Smooth muscle cell (in vitro differentiated cells): ENCODE results near the gene SIVA1. TPM values are rescaled to one million over a fixed set of nuclear protein-coding genes. Genes with fewer than 3 reads are reported as not detected.
A peak's percentile ranks its signal among the peaks of the same experiment; 100 is the strongest.

Source experiments
- DNase-seq: peaks from one replicate; lab custom pipeline; 2025; ENCODE audit not compliant: unreplicated experiment; lab: John Stamatoyannopoulos, UW
- H2AFZ ChIP-seq: fragments of 200-600 bp; sonication (generic); 2 replicates; pipeline ENCODE4 v1.6.0; 2016; ENCODE audit warnings: antibody characterized with exemption, low read depth, mild to moderate bottlenecking
- H3F3A ChIP-seq: fragments of 200-600 bp; sonication (generic); 2 replicates; pipeline ENCODE4 v1.6.0; 2017; ENCODE audit warnings: antibody characterized with exemption, low read depth
- H3K27ac ChIP-seq: fragments of 200-600 bp; sonication (generic); 2 replicates; pipeline ENCODE4 v1.5.1; 2016; ENCODE audit warnings: low read depth, mild to moderate bottlenecking
- H3K27me3 ChIP-seq: fragments of 200-600 bp; sonication (generic); 2 replicates; pipeline ENCODE4 v1.6.1; 2016; ENCODE audit warnings: low read depth, mild to moderate bottlenecking
- H3K36me3 ChIP-seq: fragments of 200-600 bp; sonication (generic); 2 replicates; pipeline ENCODE4 v1.5.1; 2016; ENCODE audit warnings: low read depth
- H3K4me1 ChIP-seq: fragments of 200-600 bp; sonication (generic); 2 replicates; pipeline ENCODE4 v1.5.1; 2016; ENCODE audit warnings: low read depth
- H3K4me2 ChIP-seq: fragments of 200-600 bp; sonication (generic); 2 replicates; pipeline ENCODE4 v1.6.0; 2016; ENCODE audit warnings: mild to moderate bottlenecking
- H3K4me3 ChIP-seq: fragments of 200-600 bp; sonication (generic); 2 replicates; pipeline ENCODE4 v1.5.1; 2016; ENCODE audit warnings: mild to moderate bottlenecking
- H3K79me2 ChIP-seq: fragments of 200-600 bp; sonication (generic); 2 replicates; pipeline ENCODE4 v1.6.0; 2016; ENCODE audit warnings: low read depth, mild to moderate bottlenecking
- H3K9ac ChIP-seq: fragments of 200-600 bp; sonication (generic); 2 replicates; pipeline ENCODE4 v1.6.0; 2016; ENCODE audit warnings: low read depth
- H3K9me3 ChIP-seq: fragments of 200-600 bp; sonication (generic); replicated peaks from 2 replicates; pipeline ENCODE4 v1.5.1; 2016; ENCODE audit warnings: low read depth
- H4K20me1 ChIP-seq: fragments of 200-600 bp; sonication (generic); 2 replicates; pipeline ENCODE4 v1.6.0; 2016; ENCODE audit warnings: low read depth
- CTCF ChIP-seq: fragments of 200-600 bp; sonication (generic); IDR thresholded peaks from 2 replicates; pipeline ENCODE4 v1.5.1; 2017; ENCODE audit warnings: borderline replicate concordance, mild to moderate bottlenecking, antibody characterized with exemption; ENCODE audit not compliant: insufficient read depth, poor library complexity, severe bottlenecking
- WGBS: methylation state at CpG from one replicate; pipeline ENCODE4 v1.1.7; 2016; ENCODE audit warnings: low lambda C conversion rate; 5-methylcytosine and 5-hydroxymethylcytosine counted together
- polyA plus RNA-seq: library from polyadenylated mRNA; unstranded; fragments of >200 nt; fragmentation: Nextera tagmentation; extraction: Ambion mirVana; gene quantifications from 2 replicates; pipeline ENCODE4 v1.2.1, GENCODE V29; 2016
- total RNA-seq: library from RNA; depleted of rRNA; stranded (reverse); fragments of >200 nt; gene quantifications from 2 replicates; pipeline ENCODE4 v1.2.3, GENCODE V29; 2014

SIVA1 gene
- total and polyA plus RNA-seq, 2 experiments from 2014 or later: 78.5 to 118 TPM

DNA sequence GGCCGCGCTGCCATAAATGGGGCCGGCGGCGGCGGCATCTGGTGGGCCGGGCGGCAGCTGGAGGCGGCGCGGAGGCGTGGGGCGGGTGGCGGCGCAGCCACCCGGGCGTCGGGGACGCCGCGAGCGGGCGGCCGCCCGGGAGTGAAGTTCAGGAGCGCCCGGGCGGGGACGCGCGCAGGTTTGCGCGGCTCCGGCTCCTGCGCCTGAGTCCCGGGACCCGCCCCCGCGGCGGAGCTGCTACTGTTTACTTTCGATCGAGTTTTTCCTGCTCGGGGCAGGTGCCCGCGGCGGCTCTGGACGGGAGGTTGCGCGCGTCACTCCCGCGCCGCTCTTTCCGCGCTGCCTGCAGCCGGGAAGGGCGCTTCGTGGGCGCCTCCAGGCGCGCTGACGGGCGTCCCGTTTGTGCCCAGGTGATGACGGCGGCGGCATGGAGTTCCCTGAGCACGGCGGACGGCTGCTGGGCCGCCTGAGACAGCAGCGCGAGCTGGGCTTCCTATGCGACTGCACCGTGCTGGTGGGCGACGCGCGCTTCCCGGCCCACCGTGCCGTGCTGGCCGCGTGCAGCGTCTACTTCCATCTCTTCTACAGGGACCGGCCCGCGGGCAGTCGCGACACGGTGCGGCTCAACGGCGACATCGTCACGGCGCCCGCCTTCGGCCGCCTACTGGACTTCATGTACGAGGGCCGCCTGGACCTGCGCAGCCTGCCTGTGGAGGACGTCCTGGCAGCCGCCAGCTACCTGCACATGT is 48.0 kb downstream of the SIVA1 start, which contains the start of gene ZBTB42:
Gene ZBTB42 (plus strand): TSS at position 331 of the 749 bp plus-strand sequence. CDS start 97 bp downstream, at position 428.
- peaks cover 23% of the 10 kb centered on the region for H3F3A ChIP-seq
- no peak for DNase-seq
- H3K4me1 ChIP-seq: peaks cover 20% of the 10 kb centered on the region
- no peaks in the 10 kb centered on the region for H3K36me3 ChIP-seq
- peak within 1 kb of the TSS; percentile 95 for H2AFZ ChIP-seq
- no peaks in the 10 kb centered on the region for H3K79me2 ChIP-seq
- peak within 1 kb of the TSS; percentile 81 for H3K9ac ChIP-seq
- H3K4me2 ChIP-seq: peak within 1 kb of the TSS; percentile 96
- H3K27ac ChIP-seq: peak within 1 kb of the TSS; percentile 49
- H3K4me3 ChIP-seq: peak within 1 kb of the TSS; percentile 71
- TF ChIP-seq CTCF: no peak
- H3K27me3 ChIP-seq: no peaks in the 10 kb centered on the region
- WGBS: 2% methylated on average over 88 of the region's 105 CpGs
- no peaks in the 10 kb centered on the region for H3K9me3 ChIP-seq
- peaks cover 9% of the 10 kb centered on the region for H4K20me1 ChIP-seq

DNA sequence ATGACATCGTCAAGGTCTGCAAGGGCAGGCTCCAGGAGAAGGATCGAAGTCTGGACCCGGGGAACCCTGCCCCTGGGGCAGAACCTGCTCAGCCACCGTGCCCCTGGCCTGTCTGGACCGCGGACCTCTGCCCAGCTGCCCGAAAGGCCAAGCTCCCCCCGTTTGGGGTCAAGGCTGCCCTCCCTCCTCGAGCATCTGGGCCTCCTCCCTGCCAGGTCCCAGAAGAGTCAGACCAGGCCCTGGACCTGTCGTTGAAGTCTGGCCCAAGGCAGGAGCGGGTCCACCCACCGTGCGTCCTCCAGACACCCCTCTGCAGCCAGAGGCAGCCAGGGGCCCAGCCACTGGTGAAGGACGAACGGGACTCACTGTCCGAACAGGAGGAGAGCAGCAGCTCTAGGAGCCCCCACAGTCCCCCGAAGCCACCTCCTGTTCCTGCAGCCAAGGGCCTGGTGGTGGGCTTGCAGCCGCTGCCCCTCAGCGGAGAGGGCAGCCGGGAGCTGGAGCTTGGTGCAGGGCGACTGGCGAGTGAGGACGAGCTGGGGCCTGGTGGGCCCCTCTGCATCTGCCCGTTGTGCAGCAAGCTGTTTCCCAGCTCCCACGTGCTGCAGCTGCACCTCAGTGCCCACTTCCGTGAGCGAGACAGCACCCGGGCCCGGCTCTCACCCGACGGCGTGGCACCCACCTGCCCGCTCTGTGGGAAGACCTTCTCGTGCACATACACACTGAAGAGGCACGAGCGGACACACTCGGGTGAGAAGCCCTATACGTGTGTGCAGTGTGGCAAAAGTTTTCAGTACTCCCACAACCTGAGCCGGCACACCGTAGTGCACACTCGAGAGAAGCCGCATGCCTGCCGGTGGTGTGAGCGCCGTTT is 48.8 kb downstream of the SIVA1 start:
- H3K4me2 ChIP-seq: peak overlapping the region; percentile 96
- WGBS: 83% methylated on average over 45 of the region's 45 CpGs
- H3K27ac ChIP-seq: no peak overlapping the region
- no peak for DNase-seq
- H3K9ac ChIP-seq: no peak overlapping the region
- H2AFZ ChIP-seq: no peak overlapping the region
- H3K9me3 ChIP-seq: no peaks in the 10 kb centered on the region
- H3K27me3 ChIP-seq: no peaks in the 10 kb centered on the region
- TF ChIP-seq CTCF: no peak
- no peaks in the 10 kb centered on the region for H3K79me2 ChIP-seq
- H3K36me3 ChIP-seq: no peaks in the 10 kb centered on the region
- peaks cover 18% of the 10 kb centered on the region for H3F3A ChIP-seq
- peak overlapping the region; percentile 71 for H3K4me3 ChIP-seq
- H3K4me1 ChIP-seq: peaks cover 13% of the 10 kb centered on the region
- peaks cover 9% of the 10 kb centered on the region for H4K20me1 ChIP-seq

DNA sequence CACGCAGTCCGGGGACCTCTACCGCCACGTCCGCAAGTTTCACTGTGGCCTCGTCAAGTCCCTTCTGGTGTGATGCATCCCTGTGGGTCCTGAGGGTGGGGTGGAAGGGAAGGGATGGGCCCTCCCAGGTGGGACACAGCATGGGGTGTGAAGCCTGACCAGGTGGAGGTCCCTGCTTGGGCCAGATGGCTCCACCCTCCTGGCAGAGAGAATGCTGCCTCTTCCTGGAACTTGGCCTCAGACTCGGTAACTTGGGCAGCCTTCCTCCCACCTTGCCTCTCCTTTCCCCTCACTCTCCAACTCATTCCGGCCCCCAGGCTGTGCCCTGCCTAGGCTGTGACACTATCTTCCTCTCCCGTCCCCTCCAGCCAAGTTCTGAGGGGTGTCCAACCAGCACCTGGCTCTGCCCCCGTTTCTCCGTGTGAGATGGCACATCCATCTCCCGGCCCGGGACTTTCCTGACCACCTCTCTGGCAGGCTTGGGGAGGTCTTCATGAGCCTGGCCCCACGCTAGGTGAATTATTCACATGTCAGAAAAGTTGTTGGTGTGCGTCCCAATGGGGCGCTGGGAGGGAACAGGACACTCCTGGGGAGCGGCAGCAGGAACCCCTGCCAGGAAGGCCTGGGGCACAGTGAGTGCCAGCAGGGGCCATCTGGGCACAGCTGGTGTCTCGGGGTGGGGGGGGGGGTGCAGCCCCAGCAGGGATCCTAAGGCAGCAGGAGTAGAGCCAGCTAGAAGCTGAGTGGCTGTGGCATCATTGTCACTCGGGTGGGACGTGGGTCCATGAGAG is 49.6 kb downstream of the SIVA1 start:
- DNase-seq: no peak
- Histone ChIP-seq H3K4me1 (peaks cover 13% of the 10 kb centered on the region), H3K4me3 (no peak overlapping the region), H3K9me3 (no peaks in the 10 kb centered on the region), H3K36me3 (no peaks in the 10 kb centered on the region), H2AFZ (no peak overlapping the region), H3K79me2 (no peaks in the 10 kb centered on the region), H4K20me1 (peaks cover 9% of the 10 kb centered on the region), H3K9ac (no peak overlapping the region), H3K4me2 (no peak overlapping the region), H3K27ac (no peak overlapping the region), H3K27me3 (no peaks in the 10 kb centered on the region), H3F3A (peaks cover 16% of the 10 kb centered on the region)
- no peak for TF ChIP-seq CTCF
- 94% methylated on average over 19 of the region's 20 CpGs for WGBS
